Measurements from ENCODE around the gene FSTL4. TPM values are rescaled to one million over a fixed set of nuclear protein-coding genes. Genes with fewer than 3 reads are reported as not detected.
"Not testable (repeated sequence)": the region's sequence is repeated elsewhere in the genome, so short reads cannot be mapped to it uniquely, and the experiment has no call there.

Gene FSTL4
- total RNA-seq, 2 experiments from 2014 or later, result not detected

GRCh38 chr5:133220851-133221674, 391.3 kb downstream of the FSTL4 start:
- Histone ChIP-seq H3K4me3 (ENCODE audit: low read depth, low read length, poor library complexity, severe bottlenecking) (no peak overlapping the region), H2AFZ (ENCODE audit: low read length) (no peak overlapping the region), H3K4me2 (ENCODE audit: low read length) (no peak overlapping the region), H3K36me3 (ENCODE audit: insufficient read depth, low read length) (no peaks in the 10 kb centered on the region), H3K9me3 (ENCODE audit: low read length) (no peaks in the 10 kb centered on the region), H4K20me1 (ENCODE audit: insufficient read depth, low read length) (no peaks in the 10 kb centered on the region), H3K4me1 (ENCODE audit: insufficient read depth, low read length, poor library complexity, severe bottlenecking) (no peaks in the 10 kb centered on the region), H3K27ac (ENCODE audit: low read depth, low read length, poor library complexity, severe bottlenecking) (no peak overlapping the region), H3K79me2 (ENCODE audit: insufficient read depth, low read depth, low read length) (no peaks in the 10 kb centered on the region), H3K9me2 (ENCODE audit: insufficient read depth, low read length) (no peaks in the 10 kb centered on the region)
- TF ChIP-seq CTCF (conservative IDR thresholded peaks at IDR 0.05; ENCODE audit: low read length) (no peak), EZH2phosphoT487 (IDR thresholded peaks at IDR 0.05; ENCODE audit: borderline replicate concordance, low read depth, low read length) (no peak)
- intact Hi-C loops (cut with micrococcal nuclease; ENCODE audit: unreplicated experiment), result no loop called here
- no peak for DNase-seq (ENCODE audit: low spot score)
- BruUV-seq (replicated peaks), result no TSS peak
- ChIA-PET CTCF (ENCODE audit: unreplicated experiment) (no interaction called here), POLR2A (interaction anchor here (0.5 to 1.2 kb wide), 5 partner anchors 16 to 933 kb away, joined by 3 to 7 read pairs (median 3); no protein-coding TSS in a partner anchor)

GRCh38 chr5:133219296-133219695, 393.0 kb downstream of the FSTL4 start:
- TF ChIP-seq EZH2phosphoT487 (IDR thresholded peaks at IDR 0.05; ENCODE audit: borderline replicate concordance, low read depth, low read length), result no peak
- TF ChIP-seq CTCF (conservative IDR thresholded peaks at IDR 0.05; ENCODE audit: low read length), result 0 out of 2 replicates have a peak, but pooled peaks have one; percentile 16
- H2AFZ ChIP-seq (ENCODE audit: low read length), result no peak overlapping the region
- intact Hi-C loops (cut with micrococcal nuclease; ENCODE audit: unreplicated experiment), result no loop called here
- H3K27ac ChIP-seq (ENCODE audit: low read depth, low read length, poor library complexity, severe bottlenecking), result no peak overlapping the region
- no TSS peak for BruUV-seq (replicated peaks)
- H3K36me3 ChIP-seq (ENCODE audit: insufficient read depth, low read length), result no peaks in the 10 kb centered on the region
- no peaks in the 10 kb centered on the region for H3K9me2 ChIP-seq (ENCODE audit: insufficient read depth, low read length)
- no peaks in the 10 kb centered on the region for H3K4me1 ChIP-seq (ENCODE audit: insufficient read depth, low read length, poor library complexity, severe bottlenecking)
- H3K79me2 ChIP-seq (ENCODE audit: insufficient read depth, low read depth, low read length), result no peaks in the 10 kb centered on the region
- no peak overlapping the region for H3K4me3 ChIP-seq (ENCODE audit: low read depth, low read length, poor library complexity, severe bottlenecking)
- no peak overlapping the region for H3K4me2 ChIP-seq (ENCODE audit: low read length)
- POLR2A ChIA-PET, result interaction anchor here (0.6 to 1.2 kb wide), 3 partner anchors 16 to 42 kb away, joined by 3 to 5 read pairs (median 3); no protein-coding TSS in a partner anchor
- no peaks in the 10 kb centered on the region for H3K9me3 ChIP-seq (ENCODE audit: low read length)
- H4K20me1 ChIP-seq (ENCODE audit: insufficient read depth, low read length), result no peaks in the 10 kb centered on the region
- CTCF ChIA-PET (ENCODE audit: unreplicated experiment), result no interaction called here
- DNase-seq (ENCODE audit: low spot score), result no peak

GRCh38 chr5:133216138-133216537, 396.2 kb downstream of the FSTL4 start:
- DNase-seq (ENCODE audit: low spot score); intact Hi-C loops (cut with micrococcal nuclease; ENCODE audit: unreplicated experiment): not testable (repeated sequence)

More at GRCh38 chr5:133216138-133216537, 396.2 kb downstream of the FSTL4 start:
- H4K20me1 ChIP-seq (ENCODE audit: insufficient read depth, low read length); H3K27ac ChIP-seq (ENCODE audit: low read depth, low read length, poor library complexity, severe bottlenecking); H3K4me1 ChIP-seq (ENCODE audit: insufficient read depth, low read length, poor library complexity, severe bottlenecking); H3K4me3 ChIP-seq (ENCODE audit: low read depth, low read length, poor library complexity, severe bottlenecking); H3K4me2 ChIP-seq (ENCODE audit: low read length); CTCF ChIA-PET (ENCODE audit: unreplicated experiment); H2AFZ ChIP-seq (ENCODE audit: low read length); H3K9me2 ChIP-seq (ENCODE audit: insufficient read depth, low read length); H3K36me3 ChIP-seq (ENCODE audit: insufficient read depth, low read length); H3K79me2 ChIP-seq (ENCODE audit: insufficient read depth, low read depth, low read length); POLR2A ChIA-PET; H3K9me3 ChIP-seq (ENCODE audit: low read length); BruUV-seq (replicated peaks): not testable (repeated sequence)
